SK-N-SH treated with all-trans-retinoic acid at 6 μM for 48 hours (cell line): ENCODE measurements around the gene FAM83C.

Experiments
- ATAC-seq: fragments of 200-7000 bp; cut with Tn5 transposase; 3 replicates; pipeline ENCODE4 v1.9.1; 2020; ENCODE audit warnings: mild to moderate bottlenecking, moderate library complexity
- ARNTL ChIP-seq: fragments of 450-650 bp; formaldehyde crosslinking; IDR thresholded peaks from 2 replicates; pipeline ENCODE4 v1.5.0; 2020; ENCODE audit warnings: low read depth, mild to moderate bottlenecking, moderate library complexity, borderline replicate concordance
- BACH2 ChIP-seq: fragments of 250-450 bp; sonication (Bioruptor Pico); IDR thresholded peaks from 2 replicates; pipeline ENCODE4 v1.9.0; 2021; ENCODE audit warnings: mild to moderate bottlenecking, borderline replicate concordance
- CREB5 ChIP-seq: fragments of 250-450 bp; sonication (Bioruptor Pico); IDR thresholded peaks from 2 replicates; pipeline ENCODE4 v1.5.1; 2020; ENCODE audit warnings: low read depth, mild to moderate bottlenecking, moderate library complexity
- CSRNP3 ChIP-seq: fragments of 250-450 bp; sonication (Bioruptor Pico); IDR thresholded peaks from 2 replicates; pipeline ENCODE4 v1.5.1; 2021; ENCODE audit warnings: mild to moderate bottlenecking, moderate library complexity
- ESRRG ChIP-seq: fragments of 250-450 bp; sonication (Bioruptor Pico); IDR thresholded peaks from 2 replicates; pipeline ENCODE4 v1.6.1; 2021; ENCODE audit warnings: mild to moderate bottlenecking
- ISL1 ChIP-seq: fragments of 250-450 bp; sonication (Bioruptor Pico); IDR thresholded peaks from 2 replicates; pipeline ENCODE4 v2.1.2; 2022; ENCODE audit warnings: mild to moderate bottlenecking, moderate library complexity
- OSR1 ChIP-seq: fragments of 250-450 bp; sonication (Bioruptor Pico); IDR thresholded peaks from 2 replicates; pipeline ENCODE4 v1.8.0; 2022; ENCODE audit warnings: moderate library complexity, mild to moderate bottlenecking, inconsistent platforms
- PATZ1 ChIP-seq: fragments of 250-450 bp; sonication (Bioruptor Pico); IDR thresholded peaks from 2 replicates; pipeline ENCODE4 v1.8.0; 2020; ENCODE audit warnings: mild to moderate bottlenecking, moderate library complexity, borderline replicate concordance
- PPARA ChIP-seq: fragments of 250-450 bp; sonication (Bioruptor Pico); IDR thresholded peaks from 2 replicates; pipeline ENCODE4 v1.5.0; 2020; ENCODE audit warnings: mild to moderate bottlenecking, borderline replicate concordance
- SNAI2 ChIP-seq: fragments of 250-450 bp; sonication (Bioruptor Pico); IDR thresholded peaks from 2 replicates; pipeline ENCODE4 v1.5.0; 2020; ENCODE audit warnings: mild to moderate bottlenecking, moderate library complexity
- TSHZ2 ChIP-seq: fragments of 250-450 bp; sonication (Bioruptor Pico); IDR thresholded peaks from 2 replicates; pipeline ENCODE4 v1.5.0; 2020; ENCODE audit warnings: mild to moderate bottlenecking, moderate library complexity
- ZFP3 ChIP-seq: fragments of 250-450 bp; sonication (Bioruptor Pico); IDR thresholded peaks from 2 replicates; pipeline ENCODE4 v1.5.0; 2020; ENCODE audit warnings: mild to moderate bottlenecking, moderate library complexity
- ZFP30 ChIP-seq: fragments of 450-650 bp; formaldehyde crosslinking; IDR thresholded peaks from 2 replicates; pipeline ENCODE4 v1.5.0; 2022; ENCODE audit warnings: mild to moderate bottlenecking, moderate library complexity
- ZNF565 ChIP-seq: fragments of 450-650 bp; formaldehyde crosslinking; conservative IDR thresholded peaks from 2 replicates; pipeline ENCODE4 v1.5.0; 2020; ENCODE audit warnings: low read depth, mild to moderate bottlenecking, moderate library complexity
- ZNF70 ChIP-seq: fragments of 450-650 bp; formaldehyde crosslinking; IDR thresholded peaks from 2 replicates; pipeline ENCODE4 v1.5.0; 2020; ENCODE audit warnings: mild to moderate bottlenecking, moderate library complexity
- ZNF8 ChIP-seq: fragments of 450-650 bp; formaldehyde crosslinking; IDR thresholded peaks from 2 replicates; pipeline ENCODE4 v1.5.0; 2020; ENCODE audit warnings: mild to moderate bottlenecking, moderate library complexity
- TF ChIP-seq, protein P1 (sequence below): fragments of 250-450 bp; sonication (Bioruptor Pico); IDR thresholded peaks from 2 replicates; pipeline ENCODE4 v1.8.0; 2021; ENCODE audit warnings: low read depth, mild to moderate bottlenecking, moderate library complexity, borderline replicate concordance

FAM83C gene

GRCh38 chr20:35295674-35296073 is 3.4 kb upstream of the FAM83C start (continued):
- TF ChIP-seq PATZ1 (CRISPR knock-in tag) = no peak
- no peak for TF ChIP-seq CREB5
- TF ChIP-seq ARNTL (CRISPR knock-in tag) = no peak
- no peak for TF ChIP-seq ESRRG (CRISPR knock-in tag)
- no peak for TF ChIP-seq PPARA (CRISPR knock-in tag)

DNA sequence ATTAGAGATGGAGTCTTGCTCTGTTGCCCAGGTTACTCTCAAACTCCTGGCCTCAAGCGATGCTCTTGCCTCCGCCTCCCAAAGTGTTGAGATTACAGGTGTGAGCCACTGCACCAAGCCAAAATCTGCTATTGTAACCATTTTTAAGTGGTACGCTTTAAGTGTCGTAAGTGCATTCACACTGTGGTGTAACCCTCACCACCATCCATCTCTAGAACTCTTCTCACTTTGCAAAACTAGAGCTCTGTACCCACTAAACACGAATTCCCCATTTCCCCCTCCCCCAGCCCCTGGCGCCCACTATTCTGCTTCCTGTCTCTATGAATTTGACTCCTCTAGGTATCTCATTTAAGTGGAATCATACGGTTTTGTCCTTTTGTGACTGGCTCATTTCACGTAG is 2.8 kb upstream of the FAM83C start:
- TF ChIP-seq ISL1 = no peak
- TF ChIP-seq, all 23 proteins: peak for 0
- ATAC-seq = no peak

GRCh38 chr20:35294293-35294685 is 2.1 kb upstream of the FAM83C start:
- ATAC-seq = no peak
- TF ChIP-seq ARNTL (CRISPR knock-in tag) = no peak
- no peak for TF ChIP-seq CSRNP3

- no peak for ATAC-seq
- no peak for TF ChIP-seq SNAI2
- no peak for TF ChIP-seq CREB5
- TF ChIP-seq ZNF8 (CRISPR knock-in tag) = no peak
- TF ChIP-seq OSR1 (CRISPR knock-in tag) = no peak
These were observed 1.4 kb upstream of the FAM83C start for GRCh38 chr20:35293303-35294292.

GRCh38 chr20:35292504-35293285 is 470 bp upstream of the FAM83C start:
- ATAC-seq = no peak
- TF ChIP-seq ESRRG (CRISPR knock-in tag) = no peak
- TF ChIP-seq PPARA (CRISPR knock-in tag) = no peak
- TF ChIP-seq BACH2 (CRISPR knock-in tag) = no peak
- no peak for TF ChIP-seq ZFP30 (CRISPR knock-in tag)
- no peak for TF ChIP-seq CSRNP3
- TF ChIP-seq OSR1 (CRISPR knock-in tag) = no peak
- TF ChIP-seq ZNF565 (CRISPR knock-in tag) = no peak
- TF ChIP-seq SNAI2 = no peak
- TF ChIP-seq TSHZ2 = no peak
- TF ChIP-seq, protein P1, sequence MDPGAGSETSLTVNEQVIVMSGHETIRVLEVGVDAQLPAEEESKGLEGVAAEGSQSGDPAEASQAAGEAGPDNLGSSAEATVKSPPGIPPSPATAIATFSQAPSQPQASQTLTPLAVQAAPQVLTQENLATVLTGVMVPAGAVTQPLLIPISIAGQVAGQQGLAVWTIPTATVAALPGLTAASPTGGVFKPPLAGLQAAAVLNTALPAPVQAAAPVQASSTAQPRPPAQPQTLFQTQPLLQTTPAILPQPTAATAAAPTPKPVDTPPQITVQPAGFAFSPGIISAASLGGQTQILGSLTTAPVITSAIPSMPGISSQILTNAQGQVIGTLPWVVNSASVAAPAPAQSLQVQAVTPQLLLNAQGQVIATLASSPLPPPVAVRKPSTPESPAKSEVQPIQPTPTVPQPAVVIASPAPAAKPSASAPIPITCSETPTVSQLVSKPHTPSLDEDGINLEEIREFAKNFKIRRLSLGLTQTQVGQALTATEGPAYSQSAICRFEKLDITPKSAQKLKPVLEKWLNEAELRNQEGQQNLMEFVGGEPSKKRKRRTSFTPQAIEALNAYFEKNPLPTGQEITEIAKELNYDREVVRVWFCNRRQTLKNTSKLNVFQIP (CRISPR knock-in tag) = no peak
- TF ChIP-seq ARNTL (CRISPR knock-in tag) = no peak
- no peak for TF ChIP-seq CREB5
- TF ChIP-seq ZFP3 (CRISPR knock-in tag) = no peak
- no peak for TF ChIP-seq ZNF70
